A549 (cell line): ENCODE data around the gene ACYP2. TPM values are rescaled to one million over a fixed set of nuclear protein-coding genes. Genes with fewer than 3 reads are reported as not detected.

ENCODE experiments used
- ATAC-seq, 2 experiments: fragments of 200-7000 bp in 1 of 2; fragments of >200 bp in 1 of 2; cut with Nextera tagmentation in 1 of 2; cut with Tn5 transposase in 1 of 2; 3 replicates each; pipeline versions ENCODE4 v1.8.0 to v1.9.1; 2018 to 2020; ENCODE audit warnings: mild to moderate bottlenecking in 1 of 2, moderate library complexity in 1 of 2
- CTCF ChIA-PET: fragments of 300-600 bp; sonication (Branson Sonifier 250); formaldehyde crosslinking; extraction: SDS; loops from one replicate; lab custom pipeline; 2021; ENCODE audit warnings: antibody characterized with exemption, inconsistent platforms; lab: Yijun Ruan, JAX
- POLR2A ChIA-PET: fragments of 350-600 bp; formaldehyde crosslinking; extraction: SDS; loops from one replicate; lab custom pipeline; 2021; ENCODE audit warnings: antibody characterized with exemption, inconsistent platforms; lab: Yijun Ruan, JAX
- DNase-seq, 2 experiments: peaks; one replicate each; pipeline versions ENCODE4 v3.0.0 to v3.0.0-alpha.2; 2011 to 2016; ENCODE audit warnings: low read depth in 1 of 2, low spot score in 1 of 2
- FAIRE-seq: peaks from 2 replicates; lab custom pipeline; 2011; peaks lifted over from hg19 to GRCh38; lab: Jason Lieb, UNC
- H3K27ac ChIP-seq, 2 experiments: fragments of >200 bp; sonication (Bioruptor Twin); formaldehyde crosslinking; 3 replicates each; pipeline ENCODE4 v1.5.1; 2016 to 2017
- H3K4me1 ChIP-seq: fragments of >200 bp; sonication (Bioruptor Twin); formaldehyde crosslinking; 3 replicates; pipeline ENCODE4 v1.6.1; 2016
- H3K4me2 ChIP-seq: fragments of >200 bp; sonication (Bioruptor Twin); formaldehyde crosslinking; 3 replicates; pipeline ENCODE4 v1.6.1; 2016
- H3K4me3 ChIP-seq: fragments of >200 bp; sonication (Bioruptor Twin); formaldehyde crosslinking; 3 replicates; pipeline ENCODE4 v1.5.1; 2016
- H3K9me3 ChIP-seq: fragments of >200 bp; sonication (Bioruptor Twin); formaldehyde crosslinking; 3 replicates; pipeline ENCODE4 v1.6.1; 2016
- CBX8 ChIP-seq: fragments of 200-600 bp; sonication (generic); IDR thresholded peaks from 2 replicates; pipeline ENCODE4 v1.6.1; 2016
- CEBPB ChIP-seq, 2 experiments: fragments of >200 bp in 1 of 2; sonication (Bioruptor Twin) in 1 of 2; formaldehyde crosslinking in 1 of 2; IDR thresholded peaks; 2 replicates each; pipeline ENCODE4 v1.6.1; 2012 to 2016
- CHD2 ChIP-seq: fragments of 150-350 bp; IDR thresholded peaks from 2 replicates; pipeline ENCODE4 v1.6.1; 2014; ENCODE audit warnings: low read length; ENCODE audit not compliant: partially characterized antibody
- EHF ChIP-seq: fragments of 250-450 bp; sonication (Bioruptor Pico); IDR thresholded peaks from 2 replicates; pipeline ENCODE4 v1.5.0; 2020; ENCODE audit warnings: mild to moderate bottlenecking
- EHMT2 ChIP-seq: fragments of 200-600 bp; sonication (generic); IDR thresholded peaks from 2 replicates; pipeline ENCODE4 v1.6.1; 2016; ENCODE audit warnings: antibody characterized with exemption, low read depth, mild to moderate bottlenecking, moderate library complexity
- ESRRA ChIP-seq: fragments of 150-350 bp; IDR thresholded peaks from 2 replicates; pipeline ENCODE4 v1.6.1; 2014; ENCODE audit warnings: mild to moderate bottlenecking, low read length, borderline replicate concordance
- FOXS1 ChIP-seq: fragments of 250-450 bp; sonication (Bioruptor Pico); IDR thresholded peaks from 2 replicates; pipeline ENCODE4 v1.5.0; 2020; ENCODE audit warnings: mild to moderate bottlenecking, moderate library complexity
- HDAC2 ChIP-seq: fragments of 200-600 bp; sonication (generic); IDR thresholded peaks from 2 replicates; pipeline ENCODE4 v1.6.1; 2016
- HEYL ChIP-seq: fragments of 250-450 bp; sonication (Bioruptor Pico); IDR thresholded peaks from 2 replicates; pipeline ENCODE4 v1.8.0; 2021; ENCODE audit warnings: mild to moderate bottlenecking, moderate library complexity
- HOXA7 ChIP-seq: fragments of 250-450 bp; sonication (Bioruptor Pico); IDR thresholded peaks from 2 replicates; pipeline ENCODE4 v1.5.0; 2020; ENCODE audit warnings: mild to moderate bottlenecking, moderate library complexity
- HOXB13 ChIP-seq: fragments of 250-450 bp; sonication (Bioruptor Pico); IDR thresholded peaks from 2 replicates; pipeline ENCODE4 v1.5.0; 2020; ENCODE audit warnings: low read depth, mild to moderate bottlenecking, moderate library complexity
- HOXB5 ChIP-seq: fragments of 250-450 bp; sonication (Bioruptor Pico); IDR thresholded peaks from 2 replicates; pipeline ENCODE4 v1.5.0; 2020; ENCODE audit warnings: mild to moderate bottlenecking, moderate library complexity
- JUN ChIP-seq, 2 experiments: fragments of >200 bp; sonication (Bioruptor Twin); formaldehyde crosslinking; IDR thresholded peaks; 2 replicates in 1 of 2; 3 replicates in 1 of 2; pipeline ENCODE4 v1.6.1; 2016 to 2017
- JUNB ChIP-seq: fragments of >200 bp; sonication (Bioruptor Twin); formaldehyde crosslinking; IDR thresholded peaks from 2 replicates; pipeline ENCODE4 v1.6.1; 2016
- KDM1A ChIP-seq: fragments of 200-600 bp; sonication (generic); IDR thresholded peaks from 2 replicates; pipeline ENCODE4 v1.6.1; 2016; ENCODE audit warnings: low read depth, mild to moderate bottlenecking
- MAFK ChIP-seq: fragments of 450-650 bp; IDR thresholded peaks from 2 replicates; pipeline ENCODE4 v1.6.1; 2014; ENCODE audit not compliant: partially characterized antibody
- MYC ChIP-seq: IDR thresholded peaks from 2 replicates; pipeline ENCODE4 v1.6.1; 2012; ENCODE audit warnings: mild to moderate bottlenecking, inconsistent platforms, low read length, improper control_type of control experiment, borderline replicate concordance
- NFE2L2 ChIP-seq: fragments of 150-350 bp; conservative IDR thresholded peaks from 2 replicates; pipeline ENCODE4 v1.6.1; 2014; ENCODE audit warnings: low read length
- NPAS2 ChIP-seq: fragments of 250-450 bp; sonication (Bioruptor Pico); IDR thresholded peaks from 2 replicates; pipeline ENCODE4 v1.8.0; 2022; ENCODE audit warnings: mild to moderate bottlenecking, moderate library complexity, borderline replicate concordance
- NR3C1 ChIP-seq: fragments of >200 bp; sonication (Bioruptor Twin); formaldehyde crosslinking; IDR thresholded peaks from 3 replicates; pipeline ENCODE4 v1.6.1; 2017
- PHF8 ChIP-seq: fragments of 200-600 bp; sonication (generic); IDR thresholded peaks from 2 replicates; pipeline ENCODE4 v1.6.1; 2016; ENCODE audit warnings: low read depth, mild to moderate bottlenecking, antibody characterized with exemption, moderate library complexity, borderline replicate concordance
- POLR2A ChIP-seq: IDR thresholded peaks from 2 replicates; pipeline ENCODE4 v1.6.1; 2012; ENCODE audit warnings: mild to moderate bottlenecking, low read length
- POLR2AphosphoS2 ChIP-seq: conservative IDR thresholded peaks from 2 replicates; pipeline ENCODE4 v1.6.1; 2012; ENCODE audit warnings: low read length, improper control_type of control experiment, inconsistent platforms
- RAD21 ChIP-seq, 2 experiments: fragments of >200 bp in 1 of 2; sonication (Bioruptor Twin) in 1 of 2; formaldehyde crosslinking in 1 of 2; IDR thresholded peaks in 1 of 2; conservative IDR thresholded peaks in 1 of 2; 2 replicates in 1 of 2; 3 replicates in 1 of 2; pipeline ENCODE4 v1.6.1; 2012 to 2018; ENCODE audit warnings: inconsistent platforms in 1 of 2
- RCOR1 ChIP-seq: fragments of 150-350 bp; IDR thresholded peaks from 2 replicates; pipeline ENCODE4 v1.6.1; 2014; ENCODE audit warnings: antibody characterized with exemption, low read length, low read depth
- RFX5 ChIP-seq: fragments of 450-650 bp; IDR thresholded peaks from 2 replicates; pipeline ENCODE4 v1.7.1; 2014; ENCODE audit warnings: antibody characterized with exemption, mild to moderate bottlenecking, moderate library complexity
- SMC3 ChIP-seq: fragments of >200 bp; sonication (Bioruptor Twin); formaldehyde crosslinking; IDR thresholded peaks from 3 replicates; pipeline ENCODE4 v1.6.1; 2018; ENCODE audit warnings: inconsistent platforms
- SREBF2 ChIP-seq: fragments of 450-650 bp; IDR thresholded peaks from 2 replicates; pipeline ENCODE4 v1.6.1; 2014; ENCODE audit warnings: mild to moderate bottlenecking, moderate library complexity
- TFCP2L1 ChIP-seq: fragments of 250-450 bp; sonication (Bioruptor Pico); IDR thresholded peaks from 2 replicates; pipeline ENCODE4 v1.5.0; 2021; ENCODE audit warnings: mild to moderate bottlenecking
- ZFP36 ChIP-seq: fragments of 450-650 bp; IDR thresholded peaks from 2 replicates; pipeline ENCODE4 v1.6.1; 2014; ENCODE audit warnings: borderline replicate concordance; ENCODE audit not compliant: partially characterized antibody
- WGBS: methylation state at CpG from one replicate; pipeline ENCODE4 v1.1.6; 2017; ENCODE audit errors: missing lambda C conversion rate; 5-methylcytosine and 5-hydroxymethylcytosine counted together
- polyA plus RNA-seq, 4 experiments: library from polyadenylated mRNA; depleted of rRNA in 3 of 4; stranded (reverse); fragments of >200 nt; fragmentation: RNase III in 1 of 4; extraction: RNeasy Plus Mini Kit Qiagen cat#74134 plus additional on column Dnase treatment in 1 of 4; gene quantifications; 2 replicates in 3 of 4; 3 replicates in 1 of 4; pipeline ENCODE4 v1.2.3, GENCODE V29; 2011 to 2017
- TF ChIP-seq, protein P1 (sequence below): fragments of 200-600 bp; sonication (generic); IDR thresholded peaks from 2 replicates; pipeline ENCODE4 v1.6.1; 2016; ENCODE audit warnings: antibody characterized with exemption, mild to moderate bottlenecking, moderate library complexity
- TF ChIP-seq, protein P2 (sequence below): IDR thresholded peaks from 2 replicates; pipeline ENCODE4 v1.6.1; 2012
- TF ChIP-seq, protein P3 (sequence below): IDR thresholded peaks from 2 replicates; pipeline ENCODE4 v1.6.1; 2012; ENCODE audit warnings: low read depth, borderline replicate concordance
- TF ChIP-seq, protein P4 (sequence below): fragments of >200 bp; sonication (Bioruptor Twin); formaldehyde crosslinking; IDR thresholded peaks from 3 replicates; pipeline ENCODE4 v1.6.1; 2016
- TF ChIP-seq, protein P5 (sequence below): fragments of >200 bp; sonication (Bioruptor Twin); formaldehyde crosslinking; IDR thresholded peaks from 2 replicates; pipeline ENCODE4 v1.6.1; 2016
- TF ChIP-seq, protein P6 (sequence below): IDR thresholded peaks from 2 replicates; pipeline ENCODE4 v1.6.1; 2012

The ACYP2 gene
- polyA plus RNA-seq, 2 of the 4 experiments (the other 2 are of a cell fraction): 10.0 to 11.4 TPM

DNA sequence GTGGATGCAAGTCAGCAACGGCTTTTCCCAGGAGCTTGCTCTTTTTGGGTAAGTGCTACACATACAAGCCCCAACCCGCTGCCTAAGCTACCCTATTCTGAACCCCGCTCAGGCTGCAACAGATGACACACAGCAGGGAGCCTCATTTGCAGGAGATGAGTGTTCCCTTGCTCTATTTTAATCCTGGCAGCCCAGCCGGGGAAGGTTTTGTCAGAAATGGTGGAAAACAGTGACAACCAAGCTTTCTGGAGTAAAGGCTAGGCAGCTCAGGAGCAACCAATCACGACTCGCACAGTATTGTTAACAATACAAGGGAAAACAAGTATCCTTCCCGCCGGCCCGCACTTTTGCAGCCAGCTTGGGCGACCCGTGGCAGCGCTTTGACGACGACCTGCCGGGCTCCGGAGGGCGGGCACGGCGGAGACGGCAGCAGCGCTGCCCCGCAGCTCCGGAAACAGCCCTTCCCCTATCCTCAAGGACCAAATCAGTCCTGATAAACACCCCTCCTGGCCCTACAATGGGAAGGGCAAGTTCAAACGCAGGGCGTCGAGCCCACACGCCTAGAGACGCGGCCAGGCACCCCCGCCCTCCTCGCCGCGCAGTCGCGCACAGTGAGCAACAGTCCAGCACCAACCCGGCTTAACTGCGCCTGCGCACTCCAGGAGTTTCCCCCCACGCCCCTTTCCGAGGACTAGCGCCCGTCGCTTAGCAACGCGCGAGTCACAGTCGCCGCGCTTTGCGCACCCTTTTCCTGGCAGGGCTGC, 214.9 kb downstream of the ACYP2 start:
- ATAC-seq (peak; percentile 94 to 99), FAIRE-seq (peak; percentile 81), DNase-seq (peak; percentile 96 to 97)
- Histone ChIP-seq H3K4me1 (peaks cover 10% of the 10 kb centered on the region; the same call in 2 of the 3 replicates), H3K9me3 (peaks cover under 1% of the 10 kb centered on the region; the same call in 1 of the 3 replicates), H3K27ac (peak overlapping the region; percentile 71 to 83), H3K4me3 (peak overlapping the region; percentile 52), H3K4me2 (peak overlapping the region; percentile 81)
- ChIA-PET CTCF (interaction anchor here (0.6 to 1.7 kb wide), 5 partner anchors 15 to 375 kb away, joined by 3 to 9 read pairs (median 3); no protein-coding TSS in a partner anchor), POLR2A (interaction anchor here (0.9 to 1.8 kb wide), 2 partner anchors 11 to 118 kb away, joined by 3 to 5 read pairs; no protein-coding TSS in a partner anchor)
- 3% methylated on average over 50 of the region's 50 CpGs for WGBS
- TF ChIP-seq, protein P1, sequence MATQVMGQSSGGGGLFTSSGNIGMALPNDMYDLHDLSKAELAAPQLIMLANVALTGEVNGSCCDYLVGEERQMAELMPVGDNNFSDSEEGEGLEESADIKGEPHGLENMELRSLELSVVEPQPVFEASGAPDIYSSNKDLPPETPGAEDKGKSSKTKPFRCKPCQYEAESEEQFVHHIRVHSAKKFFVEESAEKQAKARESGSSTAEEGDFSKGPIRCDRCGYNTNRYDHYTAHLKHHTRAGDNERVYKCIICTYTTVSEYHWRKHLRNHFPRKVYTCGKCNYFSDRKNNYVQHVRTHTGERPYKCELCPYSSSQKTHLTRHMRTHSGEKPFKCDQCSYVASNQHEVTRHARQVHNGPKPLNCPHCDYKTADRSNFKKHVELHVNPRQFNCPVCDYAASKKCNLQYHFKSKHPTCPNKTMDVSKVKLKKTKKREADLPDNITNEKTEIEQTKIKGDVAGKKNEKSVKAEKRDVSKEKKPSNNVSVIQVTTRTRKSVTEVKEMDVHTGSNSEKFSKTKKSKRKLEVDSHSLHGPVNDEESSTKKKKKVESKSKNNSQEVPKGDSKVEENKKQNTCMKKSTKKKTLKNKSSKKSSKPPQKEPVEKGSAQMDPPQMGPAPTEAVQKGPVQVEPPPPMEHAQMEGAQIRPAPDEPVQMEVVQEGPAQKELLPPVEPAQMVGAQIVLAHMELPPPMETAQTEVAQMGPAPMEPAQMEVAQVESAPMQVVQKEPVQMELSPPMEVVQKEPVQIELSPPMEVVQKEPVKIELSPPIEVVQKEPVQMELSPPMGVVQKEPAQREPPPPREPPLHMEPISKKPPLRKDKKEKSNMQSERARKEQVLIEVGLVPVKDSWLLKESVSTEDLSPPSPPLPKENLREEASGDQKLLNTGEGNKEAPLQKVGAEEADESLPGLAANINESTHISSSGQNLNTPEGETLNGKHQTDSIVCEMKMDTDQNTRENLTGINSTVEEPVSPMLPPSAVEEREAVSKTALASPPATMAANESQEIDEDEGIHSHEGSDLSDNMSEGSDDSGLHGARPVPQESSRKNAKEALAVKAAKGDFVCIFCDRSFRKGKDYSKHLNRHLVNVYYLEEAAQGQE: no peak
- TF ChIP-seq HOXB13 (CRISPR knock-in tag): no peak; the same call in 1 of the 2 replicates
- TF ChIP-seq ESRRA: no peak
- TF ChIP-seq NPAS2 (CRISPR knock-in tag): no peak
- no peak; the same call in 2 of the 3 replicates for TF ChIP-seq SMC3
- no peak for TF ChIP-seq MAFK
- TF ChIP-seq RFX5: no peak
- no peak for TF ChIP-seq RCOR1
- TF ChIP-seq JUNB: no peak
- no peak for TF ChIP-seq NFE2L2
- TF ChIP-seq, protein P2, sequence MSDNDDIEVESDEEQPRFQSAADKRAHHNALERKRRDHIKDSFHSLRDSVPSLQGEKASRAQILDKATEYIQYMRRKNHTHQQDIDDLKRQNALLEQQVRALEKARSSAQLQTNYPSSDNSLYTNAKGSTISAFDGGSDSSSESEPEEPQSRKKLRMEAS: peak; percentile 99
- peak; percentile 97 for TF ChIP-seq POLR2A
- no peak for TF ChIP-seq CEBPB (IDR thresholded peaks at IDR 0.05)
- TF ChIP-seq MYC: no peak
- no peak for TF ChIP-seq NR3C1
- TF ChIP-seq, protein P3, sequence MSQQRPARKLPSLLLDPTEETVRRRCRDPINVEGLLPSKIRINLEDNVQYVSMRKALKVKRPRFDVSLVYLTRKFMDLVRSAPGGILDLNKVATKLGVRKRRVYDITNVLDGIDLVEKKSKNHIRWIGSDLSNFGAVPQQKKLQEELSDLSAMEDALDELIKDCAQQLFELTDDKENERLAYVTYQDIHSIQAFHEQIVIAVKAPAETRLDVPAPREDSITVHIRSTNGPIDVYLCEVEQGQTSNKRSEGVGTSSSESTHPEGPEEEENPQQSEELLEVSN: peak; percentile 99
- no peak for TF ChIP-seq SREBF2
- no peak for TF ChIP-seq KDM1A
- peak in 1 of 2 experiments; percentile 21; a peak in 1 of 5 replicates for TF ChIP-seq RAD21 (conservative IDR thresholded peaks at IDR 0.05 in 1 of 2, IDR thresholded peaks at IDR 0.05 in 1 of 2)
- no peak for TF ChIP-seq CHD2
- no peak for TF ChIP-seq HDAC2
- no peak for TF ChIP-seq POLR2AphosphoS2
- TF ChIP-seq, protein P4, sequence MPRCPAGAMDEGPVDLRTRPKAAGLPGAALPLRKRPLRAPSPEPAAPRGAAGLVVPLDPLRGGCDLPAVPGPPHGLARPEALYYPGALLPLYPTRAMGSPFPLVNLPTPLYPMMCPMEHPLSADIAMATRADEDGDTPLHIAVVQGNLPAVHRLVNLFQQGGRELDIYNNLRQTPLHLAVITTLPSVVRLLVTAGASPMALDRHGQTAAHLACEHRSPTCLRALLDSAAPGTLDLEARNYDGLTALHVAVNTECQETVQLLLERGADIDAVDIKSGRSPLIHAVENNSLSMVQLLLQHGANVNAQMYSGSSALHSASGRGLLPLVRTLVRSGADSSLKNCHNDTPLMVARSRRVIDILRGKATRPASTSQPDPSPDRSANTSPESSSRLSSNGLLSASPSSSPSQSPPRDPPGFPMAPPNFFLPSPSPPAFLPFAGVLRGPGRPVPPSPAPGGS: peak; percentile 73; the same call in 1 of the 3 replicates
- TF ChIP-seq, protein P5, sequence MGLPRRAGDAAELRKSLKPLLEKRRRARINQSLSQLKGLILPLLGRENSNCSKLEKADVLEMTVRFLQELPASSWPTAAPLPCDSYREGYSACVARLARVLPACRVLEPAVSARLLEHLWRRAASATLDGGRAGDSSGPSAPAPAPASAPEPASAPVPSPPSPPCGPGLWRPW: no peak
- TF ChIP-seq FOXS1 (CRISPR knock-in tag): no peak
- TF ChIP-seq JUN (IDR thresholded peaks at IDR 0.05): peak in 1 of 2 experiments; percentile 62; a peak in 2 of 5 replicates
- no peak for TF ChIP-seq CBX8
- TF ChIP-seq HOXA7: no peak
- TF ChIP-seq EHF (CRISPR knock-in tag): no peak
- no peak for TF ChIP-seq HEYL (CRISPR knock-in tag)
- peak; percentile 74; the same call in 1 of the 2 replicates for TF ChIP-seq HOXB5 (CRISPR knock-in tag)
- TF ChIP-seq EHMT2: no peak
- TF ChIP-seq, protein P6, sequence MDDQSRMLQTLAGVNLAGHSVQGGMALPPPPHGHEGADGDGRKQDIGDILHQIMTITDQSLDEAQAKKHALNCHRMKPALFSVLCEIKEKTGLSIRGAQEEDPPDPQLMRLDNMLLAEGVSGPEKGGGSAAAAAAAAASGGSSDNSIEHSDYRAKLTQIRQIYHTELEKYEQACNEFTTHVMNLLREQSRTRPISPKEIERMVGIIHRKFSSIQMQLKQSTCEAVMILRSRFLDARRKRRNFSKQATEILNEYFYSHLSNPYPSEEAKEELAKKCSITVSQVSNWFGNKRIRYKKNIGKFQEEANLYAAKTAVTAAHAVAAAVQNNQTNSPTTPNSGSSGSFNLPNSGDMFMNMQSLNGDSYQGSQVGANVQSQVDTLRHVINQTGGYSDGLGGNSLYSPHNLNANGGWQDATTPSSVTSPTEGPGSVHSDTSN: no peak
- 0 out of 2 replicates have a peak, but pooled peaks have one; percentile 40 for TF ChIP-seq PHF8
- peak; percentile 39; the same call in 1 of the 2 replicates for TF ChIP-seq TFCP2L1 (CRISPR knock-in tag)
- no peak for TF ChIP-seq ZFP36
